Measurements from ENCODE around the gene SLC27A6.

Gene SLC27A6

GRCh38 chr5:129077433-129078075 lies 112.3 kb downstream of the SLC27A6 start:
- Histone ChIP-seq H3K9ac (ENCODE audit: low read depth, low read length, poor library complexity, severe bottlenecking) (no peak overlapping the region), H3K4me1 (ENCODE audit: insufficient read depth, low read length, poor library complexity, severe bottlenecking) (no peaks in the 10 kb centered on the region), H3K4me3 (ENCODE audit: low read length, poor library complexity, severe bottlenecking) (no peak overlapping the region), H3K9me3 (ENCODE audit: insufficient read depth, low read depth, low read length) (no peaks in the 10 kb centered on the region), H3F3A (ENCODE audit: low read depth) (no peaks in the 10 kb centered on the region), H3K79me2 (ENCODE audit: insufficient read depth, low read length) (no peaks in the 10 kb centered on the region), H3K36me3 (ENCODE audit: insufficient read depth, low read length) (no peaks in the 10 kb centered on the region), H2AFZ (ENCODE audit: low read length) (no peak overlapping the region), H3K4me2 (ENCODE audit: low read depth, low read length, poor library complexity, severe bottlenecking) (no peak overlapping the region), H3K27me3 (ENCODE audit: insufficient read depth, low read length, poor library complexity, severe bottlenecking) (no peaks in the 10 kb centered on the region), H4K20me1 (ENCODE audit: insufficient read depth, low read length, poor library complexity, severe bottlenecking) (no peaks in the 10 kb centered on the region), H3K9me2 (replicated peaks; ENCODE audit: low read depth, low read length) (no peaks in the 10 kb centered on the region)
- TF ChIP-seq EZH2phosphoT487 (IDR thresholded peaks at IDR 0.05; ENCODE audit: borderline replicate concordance) (no peak), CTCF (conservative IDR thresholded peaks at IDR 0.05; ENCODE audit: low read length) (no peak)

GRCh38 chr5:129078247-129078646 lies 113.0 kb downstream of the SLC27A6 start:
- H4K20me1 ChIP-seq (ENCODE audit: insufficient read depth, low read length, poor library complexity, severe bottlenecking): no peaks in the 10 kb centered on the region
- no peaks in the 10 kb centered on the region for H3K27me3 ChIP-seq (ENCODE audit: insufficient read depth, low read length, poor library complexity, severe bottlenecking)
- H3K79me2 ChIP-seq (ENCODE audit: insufficient read depth, low read length): no peaks in the 10 kb centered on the region
- H3F3A ChIP-seq (ENCODE audit: low read depth): no peaks in the 10 kb centered on the region
- no peaks in the 10 kb centered on the region for H3K4me1 ChIP-seq (ENCODE audit: insufficient read depth, low read length, poor library complexity, severe bottlenecking)
- H3K9me3 ChIP-seq (ENCODE audit: insufficient read depth, low read depth, low read length): no peaks in the 10 kb centered on the region
- H3K9me2 ChIP-seq (replicated peaks; ENCODE audit: low read depth, low read length): no peaks in the 10 kb centered on the region
- H3K36me3 ChIP-seq (ENCODE audit: insufficient read depth, low read length): no peaks in the 10 kb centered on the region
- no peak overlapping the region for H3K4me2 ChIP-seq (ENCODE audit: low read depth, low read length, poor library complexity, severe bottlenecking)
- no peak overlapping the region for H2AFZ ChIP-seq (ENCODE audit: low read length)
- H3K4me3 ChIP-seq (ENCODE audit: low read length, poor library complexity, severe bottlenecking): no peak overlapping the region
- H3K9ac ChIP-seq (ENCODE audit: low read depth, low read length, poor library complexity, severe bottlenecking): no peak overlapping the region
- TF ChIP-seq CTCF (conservative IDR thresholded peaks at IDR 0.05; ENCODE audit: low read length) (no peak), EZH2phosphoT487 (IDR thresholded peaks at IDR 0.05; ENCODE audit: borderline replicate concordance) (no peak)

GRCh38 chr5:129078660-129079059 lies 113.4 kb downstream of the SLC27A6 start:
- H3K9me2 ChIP-seq (replicated peaks; ENCODE audit: low read depth, low read length): no peaks in the 10 kb centered on the region
- H3K4me2 ChIP-seq (ENCODE audit: low read depth, low read length, poor library complexity, severe bottlenecking): no peak overlapping the region
- H3K79me2 ChIP-seq (ENCODE audit: insufficient read depth, low read length): no peaks in the 10 kb centered on the region
- H3K27me3 ChIP-seq (ENCODE audit: insufficient read depth, low read length, poor library complexity, severe bottlenecking): no peaks in the 10 kb centered on the region
- no peaks in the 10 kb centered on the region for H3F3A ChIP-seq (ENCODE audit: low read depth)
- no peaks in the 10 kb centered on the region for H3K9me3 ChIP-seq (ENCODE audit: insufficient read depth, low read depth, low read length)
- H4K20me1 ChIP-seq (ENCODE audit: insufficient read depth, low read length, poor library complexity, severe bottlenecking): no peaks in the 10 kb centered on the region
- no peaks in the 10 kb centered on the region for H3K36me3 ChIP-seq (ENCODE audit: insufficient read depth, low read length)
- no peak overlapping the region for H2AFZ ChIP-seq (ENCODE audit: low read length)
- no peak overlapping the region for H3K9ac ChIP-seq (ENCODE audit: low read depth, low read length, poor library complexity, severe bottlenecking)
- H3K4me1 ChIP-seq (ENCODE audit: insufficient read depth, low read length, poor library complexity, severe bottlenecking): no peaks in the 10 kb centered on the region
- no peak overlapping the region for H3K4me3 ChIP-seq (ENCODE audit: low read length, poor library complexity, severe bottlenecking)
- no peak for TF ChIP-seq CTCF (conservative IDR thresholded peaks at IDR 0.05; ENCODE audit: low read length)
- TF ChIP-seq EZH2phosphoT487 (IDR thresholded peaks at IDR 0.05; ENCODE audit: borderline replicate concordance): no peak

Data from Loucy (cell line).